Chondrocyte (in vitro differentiated cells): Measurements from ENCODE around the gene CPE. TPM values are rescaled to one million over a fixed set of nuclear protein-coding genes. Genes with fewer than 3 reads are reported as not detected.

ENCODE experiments used
- DNase-seq: peaks from one replicate; pipeline ENCODE4 v3.0.0; 2021; ENCODE audit warnings: mixed read lengths, low spot score
- H3K27ac Mint-ChIP-seq: one replicate; pipeline ENCODE4 v1.8.0; 2021; ENCODE audit warnings: mild to moderate bottlenecking, moderate library complexity, mixed read lengths; ENCODE audit not compliant: unreplicated experiment
- H3K27me3 Mint-ChIP-seq: 2 replicates; pipeline ENCODE4 v1.8.0; 2021; ENCODE audit warnings: low read depth, mixed read lengths
- H3K36me3 Mint-ChIP-seq: 2 replicates; pipeline ENCODE4 v1.8.0; 2021; ENCODE audit warnings: low read depth, mixed read lengths
- H3K4me1 Mint-ChIP-seq: 2 replicates; pipeline ENCODE4 v1.8.0; 2021; ENCODE audit warnings: low read depth, mild to moderate bottlenecking, mixed read lengths
- H3K4me3 Mint-ChIP-seq: one replicate; pipeline ENCODE4 v1.8.0; 2021; ENCODE audit warnings: mild to moderate bottlenecking, moderate library complexity, mixed read lengths; ENCODE audit not compliant: unreplicated experiment
- H3K9me3 Mint-ChIP-seq: 2 replicates; pipeline ENCODE4 v1.8.0; 2021; ENCODE audit warnings: low read depth, mixed read lengths
- microRNA-seq: library from miRNA; unstranded; fragments of <30 nt; microRNA quantifications from one replicate; pipeline ENCODE4 v1.2.0, GENCODE V29; 2020; ENCODE audit warnings: borderline number of aligned reads
- total RNA-seq: library from RNA; stranded (reverse); gene quantifications from 3 replicates; pipeline ENCODE4 v1.2.1, GENCODE V29; 2021
- TF ChIP-seq, protein P1 (sequence below): fragments of 200-600 bp; sonication (generic); IDR thresholded peaks from 2 replicates; pipeline ENCODE4 v1.5.0; 2021; ENCODE audit warnings: antibody characterized with exemption, mild to moderate bottlenecking, moderate library complexity

The CPE gene
- total RNA-seq, 1 donor from 2014 or later = 275 TPM

DNA sequence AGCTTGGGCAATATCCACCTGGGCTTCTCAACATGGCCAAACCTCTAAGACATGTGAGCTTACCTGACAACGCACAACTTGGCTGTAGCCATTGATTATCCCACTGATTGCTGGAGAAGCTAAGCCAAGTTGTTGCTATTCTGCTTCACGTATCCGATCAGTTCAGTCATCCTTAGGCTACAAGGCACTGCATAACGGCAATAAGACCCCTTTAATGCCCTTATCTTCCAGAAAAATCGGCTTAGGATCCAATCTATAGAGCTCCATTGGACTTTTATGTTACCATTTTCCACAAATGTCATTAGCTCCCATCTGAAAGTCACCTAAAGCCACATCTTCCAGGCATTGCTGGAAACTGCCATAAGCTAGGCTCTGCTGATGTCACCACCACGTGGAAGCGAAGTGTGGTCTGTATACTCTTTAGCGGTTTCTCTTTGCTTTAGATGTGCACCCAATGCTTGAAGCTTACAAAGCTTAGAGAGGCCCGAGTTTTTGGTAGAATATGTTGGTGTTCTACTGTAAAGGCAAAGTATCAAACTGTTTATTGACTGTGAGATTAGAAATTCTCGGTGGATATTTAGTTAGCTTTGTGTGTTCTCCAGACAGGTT, 163.1 kb downstream of the CPE start:
- DNase-seq = no peak
- Mint-ChIP-seq H3K27ac (no peak overlapping the region), H3K27me3 (peaks cover 5% of the 10 kb centered on the region), H3K36me3 (no peaks in the 10 kb centered on the region), H3K9me3 (no peaks in the 10 kb centered on the region), H3K4me3 (no peak overlapping the region), H3K4me1 (peaks cover 4% of the 10 kb centered on the region)
- TF ChIP-seq, protein P1, sequence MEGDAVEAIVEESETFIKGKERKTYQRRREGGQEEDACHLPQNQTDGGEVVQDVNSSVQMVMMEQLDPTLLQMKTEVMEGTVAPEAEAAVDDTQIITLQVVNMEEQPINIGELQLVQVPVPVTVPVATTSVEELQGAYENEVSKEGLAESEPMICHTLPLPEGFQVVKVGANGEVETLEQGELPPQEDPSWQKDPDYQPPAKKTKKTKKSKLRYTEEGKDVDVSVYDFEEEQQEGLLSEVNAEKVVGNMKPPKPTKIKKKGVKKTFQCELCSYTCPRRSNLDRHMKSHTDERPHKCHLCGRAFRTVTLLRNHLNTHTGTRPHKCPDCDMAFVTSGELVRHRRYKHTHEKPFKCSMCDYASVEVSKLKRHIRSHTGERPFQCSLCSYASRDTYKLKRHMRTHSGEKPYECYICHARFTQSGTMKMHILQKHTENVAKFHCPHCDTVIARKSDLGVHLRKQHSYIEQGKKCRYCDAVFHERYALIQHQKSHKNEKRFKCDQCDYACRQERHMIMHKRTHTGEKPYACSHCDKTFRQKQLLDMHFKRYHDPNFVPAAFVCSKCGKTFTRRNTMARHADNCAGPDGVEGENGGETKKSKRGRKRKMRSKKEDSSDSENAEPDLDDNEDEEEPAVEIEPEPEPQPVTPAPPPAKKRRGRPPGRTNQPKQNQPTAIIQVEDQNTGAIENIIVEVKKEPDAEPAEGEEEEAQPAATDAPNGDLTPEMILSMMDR = no peak

DNA sequence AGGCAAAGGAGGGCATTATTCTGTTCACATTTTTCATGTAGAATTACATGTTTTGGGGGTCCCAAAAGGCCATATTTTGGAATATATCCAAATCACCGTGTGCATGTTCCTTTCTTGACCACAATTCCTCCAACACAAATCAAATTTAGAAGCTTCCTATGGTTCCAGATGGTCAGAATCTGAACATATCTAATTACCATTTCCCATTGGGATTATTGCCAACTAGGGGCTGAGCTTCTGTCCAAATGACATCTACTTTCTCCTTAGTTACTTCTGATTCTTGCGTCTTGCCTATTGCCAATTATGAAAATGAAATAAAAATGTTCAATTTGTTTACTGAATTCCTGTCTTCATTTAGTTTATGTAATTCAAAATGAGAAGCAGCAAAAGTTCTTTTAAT, 163.7 kb downstream of the CPE start:
- no peak overlapping the region for H3K27ac Mint-ChIP-seq
- TF ChIP-seq, protein P1 = no peak

More for the DNA sequence above, 163.7 kb downstream of the CPE start:
- Mint-ChIP-seq H3K4me3 (no peak overlapping the region), H3K36me3 (no peaks in the 10 kb centered on the region), H3K27me3 (peaks cover 5% of the 10 kb centered on the region), H3K9me3 (no peaks in the 10 kb centered on the region), H3K4me1 (peaks cover 4% of the 10 kb centered on the region)
- no peak for DNase-seq

Small RNAs within 50 kb of the gene (microRNA-seq; reads per million reads assigned to microRNA genes)
- not detected for gene MIR578

Other genes with a start within 250 kb of the CPE start
- gene KLHL2, start 171.4 kb upstream of the CPE start, total RNA-seq = 14.3 to 19.3 TPM (median 16.0 TPM) in 3 replicates
- 82.8 to 83.3 TPM (median 83.3 TPM) in 3 replicates for gene MSMO1, start 51.3 kb upstream of the CPE start, total RNA-seq